HG02981 (cell line): Measurements from ENCODE around the gene TSGA10.
"Not testable (repeated sequence)": the region's sequence is repeated elsewhere in the genome, so short reads cannot be mapped to it uniquely, and the experiment has no call there.

Source experiments
- ATAC-seq: cut with Tn5 transposase; IDR thresholded peaks from one replicate; pipeline ENCODE4 v1.9.1; 2021; ENCODE audit warnings: mild to moderate bottlenecking, moderate library complexity; ENCODE audit not compliant: unreplicated experiment

TSGA10 gene

GRCh38 chr2:99156891-99157290, 2.1 kb upstream of the TSGA10 start:
- ATAC-seq = no peak

GRCh38 chr2:99153921-99154604, 679 bp downstream of the TSGA10 start:
- no peak for ATAC-seq

GRCh38 chr2:99152199-99152895, 2.4 kb downstream of the TSGA10 start:
- ATAC-seq = no peak

- no peak for ATAC-seq
Measured at GRCh38 chr2:99150706-99151105, 4.0 kb downstream of the TSGA10 start.

- peak; percentile 83 for ATAC-seq
Measured at GRCh38 chr2:99141110-99142108, 13.3 kb downstream of the TSGA10 start, which contains the start of gene C2orf15. Gene C2orf15, plus strand, starts transcription at chr2:99141707. Its CDS starts 8,852 bp downstream, at chr2:99150559.

- ATAC-seq = peak; percentile 18
Measured at GRCh38 chr2:99140860-99141109, 14.0 kb downstream of the TSGA10 start.

- no peak for ATAC-seq
Measured at GRCh38 chr2:99140056-99140859, 14.5 kb downstream of the TSGA10 start.

- ATAC-seq = no peak
Measured at GRCh38 chr2:99139003-99139402, 15.7 kb downstream of the TSGA10 start.

- ATAC-seq = not testable (repeated sequence)
Measured at GRCh38 chr2:99135044-99135556, 19.6 kb downstream of the TSGA10 start.

- ATAC-seq = no peak
Measured at GRCh38 chr2:99127981-99128380, 26.8 kb downstream of the TSGA10 start.

GRCh38 chr2:99112617-99113016, 42.1 kb downstream of the TSGA10 start:
- ATAC-seq = no peak

- ATAC-seq = no peak
Measured at GRCh38 chr2:99111945-99112344, 42.8 kb downstream of the TSGA10 start.

GRCh38 chr2:99111236-99111635, 43.5 kb downstream of the TSGA10 start:
- no peak for ATAC-seq

GRCh38 chr2:99106913-99107312, 47.8 kb downstream of the TSGA10 start:
- ATAC-seq = no peak

- no peak for ATAC-seq
Measured at GRCh38 chr2:99104006-99104405, 50.7 kb downstream of the TSGA10 start.

GRCh38 chr2:99101697-99102096, 53.0 kb downstream of the TSGA10 start:
- ATAC-seq = no peak

GRCh38 chr2:99096728-99097127, 58.0 kb downstream of the TSGA10 start:
- ATAC-seq = no peak

- ATAC-seq = peak; percentile 53
Measured at GRCh38 chr2:99088017-99088416, 66.7 kb downstream of the TSGA10 start.

- no peak for ATAC-seq
Measured at GRCh38 chr2:99086385-99086784, 68.4 kb downstream of the TSGA10 start.

- no peak for ATAC-seq
Measured at GRCh38 chr2:99085421-99085820, 69.3 kb downstream of the TSGA10 start.
